GM12878 (cell line): ENCODE results near the gene TTC33. TPM values are rescaled to one million over a fixed set of nuclear protein-coding genes. Genes with fewer than 3 reads are reported as not detected.

Source experiments
- ATF7 ChIP-seq: fragments of 450-650 bp; IDR thresholded peaks from 2 replicates; pipeline ENCODE4 v1.6.1; 2016; ENCODE audit warnings: low read depth, mild to moderate bottlenecking
- BACH1 ChIP-seq: fragments of 450-650 bp; IDR thresholded peaks from 2 replicates; pipeline ENCODE4 v1.6.1; 2017; ENCODE audit warnings: mild to moderate bottlenecking, borderline replicate concordance
- BCL11A ChIP-seq: IDR thresholded peaks from 2 replicates; pipeline ENCODE4 v1.6.1; 2011; ENCODE audit warnings: low read depth, low read length
- BMI1 ChIP-seq: fragments of 450-650 bp; IDR thresholded peaks from 2 replicates; pipeline ENCODE4 v1.6.1; 2016; ENCODE audit warnings: mild to moderate bottlenecking, moderate library complexity, borderline replicate concordance
- CEBPB ChIP-seq, 2 experiments: fragments of 150-350 bp in 1 of 2; IDR thresholded peaks; 2 replicates each; pipeline ENCODE4 v1.6.1; 2012 to 2014; ENCODE audit warnings: low read depth in 2 of 2, low read length in 2 of 2, borderline replicate concordance in 1 of 2, inconsistent platforms in 1 of 2
- DPF2 ChIP-seq: fragments of 450-650 bp; IDR thresholded peaks from 2 replicates; pipeline ENCODE4 v1.6.1; 2017; ENCODE audit warnings: mild to moderate bottlenecking
- EGR1 ChIP-seq, 2 experiments: IDR thresholded peaks; 1 replicate in 1 of 2; 2 replicates in 1 of 2; pipeline ENCODE4 v1.6.1; 2011 to 2012; ENCODE audit warnings: low read depth in 2 of 2, low read length in 2 of 2, borderline replicate concordance in 1 of 2, mild to moderate bottlenecking in 1 of 2, moderate library complexity in 1 of 2
- ETV6 ChIP-seq, 2 experiments: fragments of 450-650 bp in 1 of 2; IDR thresholded peaks in 1 of 2; conservative IDR thresholded peaks in 1 of 2; 2 replicates each; pipeline ENCODE4 v1.6.1; 2014; ENCODE audit warnings: antibody characterized with exemption in 1 of 2, borderline replicate concordance in 1 of 2, low read depth in 1 of 2, mild to moderate bottlenecking in 1 of 2, moderate library complexity in 1 of 2
- GATAD2B ChIP-seq: fragments of 450-650 bp; conservative IDR thresholded peaks from 2 replicates; pipeline ENCODE4 v1.6.1; 2017; ENCODE audit warnings: low read depth, mild to moderate bottlenecking, moderate library complexity
- IKZF1 ChIP-seq: fragments of 450-650 bp; conservative IDR thresholded peaks from 2 replicates; pipeline ENCODE4 v1.6.1; 2017; ENCODE audit warnings: antibody characterized with exemption, mild to moderate bottlenecking
- IRF4 ChIP-seq: IDR thresholded peaks from 2 replicates; pipeline ENCODE4 v1.6.1; 2011; ENCODE audit warnings: low read depth, low read length
- MTA2 ChIP-seq: fragments of 450-650 bp; IDR thresholded peaks from 2 replicates; pipeline ENCODE4 v1.6.1; 2016; ENCODE audit warnings: low read depth, mild to moderate bottlenecking, moderate library complexity
- NFIC ChIP-seq: IDR thresholded peaks from 2 replicates; pipeline ENCODE4 v1.6.1; 2012; ENCODE audit warnings: low read depth, mild to moderate bottlenecking, inconsistent platforms, low read length, moderate library complexity
- TCF3 ChIP-seq: IDR thresholded peaks from 2 replicates; pipeline ENCODE4 v1.6.1; 2012; ENCODE audit warnings: low read depth, mild to moderate bottlenecking, low read length, borderline replicate concordance; ENCODE audit not compliant: insufficient read depth
- polyA plus RNA-seq, 11 experiments: library from polyadenylated mRNA; depleted of rRNA in 4 of 11; unstranded in 6 of 11; stranded (reverse) in 5 of 11; fragments of >200 nt; fragmentation: Nextera tagmentation in 4 of 11; fragmentation: Illumina TruSeq in 1 of 11; extraction: Ambion mirVana in 4 of 11; extraction: Trizol in 1 of 11; gene quantifications; 1 replicate in 1 of 11; 2 replicates in 10 of 11; pipeline versions ENCODE4 v1.2.1 to v1.2.3, GENCODE V29; 2011 to 2016; ENCODE audit warnings: inconsistent platforms in 2 of 11, missing spikeins in 2 of 11, low read depth in 1 of 11
- total RNA-seq, 4 experiments: library from RNA; depleted of rRNA in 3 of 4; stranded (reverse); fragments of >200 nt in 3 of 4; fragmentation: Illumina TruSeq in 1 of 4; extraction: Trizol in 1 of 4; gene quantifications; 2 replicates each; pipeline versions ENCODE4 v1.2.1 to v1.2.3, GENCODE V29; 2013 to 2021
- TF ChIP-seq, protein P1 (sequence below): IDR thresholded peaks from 2 replicates; pipeline ENCODE4 v1.6.1; 2012; ENCODE audit warnings: mild to moderate bottlenecking, low read depth, low read length

The TTC33 gene
- total and polyA plus RNA-seq, 10 of the 15 experiments (the other 5 are each of a cell fraction or from before 2014, with no cell fraction given) = 7.9 to 22.3 (median 14.6) TPM

- TF ChIP-seq, protein P1, sequence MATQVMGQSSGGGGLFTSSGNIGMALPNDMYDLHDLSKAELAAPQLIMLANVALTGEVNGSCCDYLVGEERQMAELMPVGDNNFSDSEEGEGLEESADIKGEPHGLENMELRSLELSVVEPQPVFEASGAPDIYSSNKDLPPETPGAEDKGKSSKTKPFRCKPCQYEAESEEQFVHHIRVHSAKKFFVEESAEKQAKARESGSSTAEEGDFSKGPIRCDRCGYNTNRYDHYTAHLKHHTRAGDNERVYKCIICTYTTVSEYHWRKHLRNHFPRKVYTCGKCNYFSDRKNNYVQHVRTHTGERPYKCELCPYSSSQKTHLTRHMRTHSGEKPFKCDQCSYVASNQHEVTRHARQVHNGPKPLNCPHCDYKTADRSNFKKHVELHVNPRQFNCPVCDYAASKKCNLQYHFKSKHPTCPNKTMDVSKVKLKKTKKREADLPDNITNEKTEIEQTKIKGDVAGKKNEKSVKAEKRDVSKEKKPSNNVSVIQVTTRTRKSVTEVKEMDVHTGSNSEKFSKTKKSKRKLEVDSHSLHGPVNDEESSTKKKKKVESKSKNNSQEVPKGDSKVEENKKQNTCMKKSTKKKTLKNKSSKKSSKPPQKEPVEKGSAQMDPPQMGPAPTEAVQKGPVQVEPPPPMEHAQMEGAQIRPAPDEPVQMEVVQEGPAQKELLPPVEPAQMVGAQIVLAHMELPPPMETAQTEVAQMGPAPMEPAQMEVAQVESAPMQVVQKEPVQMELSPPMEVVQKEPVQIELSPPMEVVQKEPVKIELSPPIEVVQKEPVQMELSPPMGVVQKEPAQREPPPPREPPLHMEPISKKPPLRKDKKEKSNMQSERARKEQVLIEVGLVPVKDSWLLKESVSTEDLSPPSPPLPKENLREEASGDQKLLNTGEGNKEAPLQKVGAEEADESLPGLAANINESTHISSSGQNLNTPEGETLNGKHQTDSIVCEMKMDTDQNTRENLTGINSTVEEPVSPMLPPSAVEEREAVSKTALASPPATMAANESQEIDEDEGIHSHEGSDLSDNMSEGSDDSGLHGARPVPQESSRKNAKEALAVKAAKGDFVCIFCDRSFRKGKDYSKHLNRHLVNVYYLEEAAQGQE = no peak; the same call in 1 of the 2 replicates
- peak; percentile 89 for TF ChIP-seq DPF2
- peak; percentile 79 for TF ChIP-seq BMI1
- peak; percentile 60 for TF ChIP-seq ATF7
- TF ChIP-seq IKZF1 = peak; percentile 86
- TF ChIP-seq BCL11A = peak; percentile 88
- TF ChIP-seq CEBPB (IDR thresholded peaks at IDR 0.05; ENCODE audit: borderline replicate concordance in 1 of 2, low read depth in 2 of 2, low read length in 2 of 2) = peak in 1 of 2 experiments; percentile 96; a peak in 2 of 4 replicates
- peak; percentile 87 for TF ChIP-seq GATAD2B
- TF ChIP-seq ETV6 (conservative IDR thresholded peaks at IDR 0.05 in 1 of 2, IDR thresholded peaks at IDR 0.05 in 1 of 2; ENCODE audit: borderline replicate concordance in 1 of 2, low read depth in 1 of 2) = peak in 1 of 2 experiments; percentile 79; a peak in 2 of 4 replicates
- peak; percentile 50; the same call in 1 of the 2 replicates for TF ChIP-seq TCF3
- peak in 1 of 2 experiments; percentile 38; a peak in 1 of 3 replicates for TF ChIP-seq EGR1 (IDR thresholded peaks at IDR 0.05; ENCODE audit: borderline replicate concordance in 1 of 2, low read depth in 2 of 2, low read length in 2 of 2)
- TF ChIP-seq MTA2 = peak; percentile 83
- TF ChIP-seq BACH1 = peak; percentile 70; the same call in 1 of the 2 replicates
- TF ChIP-seq NFIC = peak; percentile 100
- peak; percentile 96 for TF ChIP-seq IRF4
- TF ChIP-seq, all 136 proteins: peak for 58
Observed at GRCh38 chr5:40578501-40579451, 177.0 kb downstream of the TTC33 start (continued).
